Right renal pelvis (tissue), 4 donors: ENCODE measurements around the gene HDGFL2. TPM values are rescaled to one million over a fixed set of nuclear protein-coding genes. Genes with fewer than 3 reads are reported as not detected.

Source experiments
- DNase-seq, 4 donors: peaks; one replicate each; pipeline ENCODE4 v3.0.0-alpha.2; 2013; ENCODE audit warnings: low read depth in 4 of 4, low spot score in 3 of 4, missing footprints in 1 of 4
- polyA plus RNA-seq, 4 donors: library from polyadenylated mRNA; unstranded; fragments of 120-200 nt; gene quantifications; one replicate each; pipeline ENCODE4 v1.2.1, GENCODE V29; 2013; ENCODE audit not compliant: insufficient read length in 4 of 4

The HDGFL2 gene
- polyA plus RNA-seq, 4 donors = 65.1 to 87.4 (median 71.1) TPM

- DNase-seq = no peak
These were observed 24.2 kb downstream of the HDGFL2 start for GRCh38 chr19:4496304-4496703.

- no peak for DNase-seq
These were observed 25.8 kb downstream of the HDGFL2 start for GRCh38 chr19:4497770-4498389.

- DNase-seq = no peak
These were observed 26.6 kb downstream of the HDGFL2 start for GRCh38 chr19:4498694-4499093.

GRCh38 chr19:4499318-4499717 lies 27.2 kb downstream of the HDGFL2 start:
- DNase-seq = no peak

- no peak for DNase-seq
These were observed 27.8 kb downstream of the HDGFL2 start for GRCh38 chr19:4499855-4500254.

- DNase-seq = no peak
These were observed 28.9 kb downstream of the HDGFL2 start for GRCh38 chr19:4500841-4501591.

GRCh38 chr19:4501691-4502090 lies 29.6 kb downstream of the HDGFL2 start:
- no peak for DNase-seq

GRCh38 chr19:4502282-4503131 lies 30.4 kb downstream of the HDGFL2 start:
- no peak for DNase-seq

GRCh38 chr19:4503132-4503824 lies 31.2 kb downstream of the HDGFL2 start:
- no peak for DNase-seq

- DNase-seq = no peak
These were observed 31.7 kb downstream of the HDGFL2 start for GRCh38 chr19:4503825-4504170.

- no peak for DNase-seq
These were observed 32.2 kb downstream of the HDGFL2 start for GRCh38 chr19:4504297-4504701.

- no peak for DNase-seq
These were observed 32.9 kb downstream of the HDGFL2 start for GRCh38 chr19:4504891-4505569.

- no peak for DNase-seq
These were observed 33.7 kb downstream of the HDGFL2 start for GRCh38 chr19:4505570-4506448.

GRCh38 chr19:4506449-4507149 lies 34.5 kb downstream of the HDGFL2 start:
- DNase-seq = no peak

GRCh38 chr19:4507150-4507452 lies 35.0 kb downstream of the HDGFL2 start:
- no peak for DNase-seq

- DNase-seq = no peak
These were observed 35.7 kb downstream of the HDGFL2 start for GRCh38 chr19:4507804-4508203.

GRCh38 chr19:4508698-4509097 lies 36.6 kb downstream of the HDGFL2 start:
- DNase-seq = no peak

GRCh38 chr19:4510435-4511255 lies 38.5 kb downstream of the HDGFL2 start:
- DNase-seq = no peak
